ENCODE measurements around the gene TESK2.
"Not testable (repeated sequence)": the region's sequence is repeated elsewhere in the genome, so short reads cannot be mapped to it uniquely, and the experiment has no call there.

- not testable (repeated sequence) for TF ChIP-seq EZH2 (IDR thresholded peaks at IDR 0.05); CTCF (IDR thresholded peaks at IDR 0.05 in 2 of 3, conservative IDR thresholded peaks at IDR 0.05 in 1 of 3; ENCODE audit: borderline replicate concordance in 1 of 3, insufficient read depth in 1 of 3, low read depth in 2 of 3, low read length in 2 of 3); POLR2A (IDR thresholded peaks at IDR 0.05; ENCODE audit: borderline replicate concordance, extremely low read depth, insufficient read depth, insufficient read length); RAD21 (IDR thresholded peaks at IDR 0.05; ENCODE audit: low read depth); CBX3 (IDR thresholded peaks at IDR 0.05; ENCODE audit: low read depth); REST (IDR thresholded peaks at IDR 0.05; ENCODE audit: low read depth); MAX (IDR thresholded peaks at IDR 0.05); SP1 (IDR thresholded peaks at IDR 0.05; ENCODE audit: low read depth); ATF3 (IDR thresholded peaks at IDR 0.05); ZNF274 (IDR thresholded peaks at IDR 0.05; ENCODE audit: low read depth, low read length); POLR2AphosphoS5 (IDR thresholded peaks at IDR 0.05; ENCODE audit: low read depth, low read length); JUND (IDR thresholded peaks at IDR 0.05); ZBTB33 (IDR thresholded peaks at IDR 0.05; ENCODE audit: extremely low read depth, insufficient replicate concordance, low read length); SRF (IDR thresholded peaks at IDR 0.05; ENCODE audit: low read depth)
Measured at GRCh38 chr1:45384213-45384612, 106.8 kb downstream of the TESK2 start.
